K562 (cell line): Measurements from ENCODE around the gene FAM228A. TPM values are rescaled to one million over a fixed set of nuclear protein-coding genes. Genes with fewer than 3 reads are reported as not detected.

Experiments used
- ATF7 ChIP-seq: fragments of 450-650 bp; IDR thresholded peaks from 2 replicates; pipeline ENCODE4 v1.7.1; 2014; ENCODE audit warnings: mild to moderate bottlenecking, moderate library complexity
- CREB1 ChIP-seq, 2 experiments: sonication (generic) in 1 of 2; formaldehyde crosslinking in 1 of 2; IDR thresholded peaks; 2 replicates each; pipeline versions ENCODE4 v1.6.1 to v1.8.0; 2012 to 2022; ENCODE audit warnings: inconsistent platforms in 1 of 2, mild to moderate bottlenecking in 1 of 2, missing genetic modification reagents in 1 of 2, moderate library complexity in 1 of 2
- FOXJ2 ChIP-seq: fragments of 200-800 bp; sonication (Bioruptor generic); IDR thresholded peaks from 2 replicates; pipeline ENCODE4 v1.6.1; 2016; ENCODE audit warnings: missing genetic modification characterization, missing compliant biosample characterization
- ILK ChIP-seq: fragments of 450-650 bp; IDR thresholded peaks from 2 replicates; pipeline ENCODE4 v1.6.1; 2016; ENCODE audit warnings: missing genetic modification characterization, low read depth, mild to moderate bottlenecking, missing compliant biosample characterization, moderate library complexity, borderline replicate concordance
- MBD2 ChIP-seq: sonication (generic); IDR thresholded peaks from 2 replicates; pipeline ENCODE4 v1.6.1; 2016; ENCODE audit warnings: low read depth, borderline replicate concordance
- MECOM ChIP-seq: fragments of 250-450 bp; sonication (Bioruptor Pico); IDR thresholded peaks from 2 replicates; pipeline ENCODE4 v1.8.0; 2022; ENCODE audit warnings: inconsistent platforms
- NONO ChIP-seq, 2 experiments: fragments of 200-400 bp in 1 of 2; fragments of 450-650 bp in 1 of 2; formaldehyde crosslinking in 1 of 2; IDR thresholded peaks; 2 replicates each; pipeline ENCODE4 v1.6.1; 2017; ENCODE audit warnings: low read depth in 2 of 2, mild to moderate bottlenecking in 2 of 2, moderate library complexity in 2 of 2, low read length in 1 of 2
- ZNF444 ChIP-seq: fragments of 250-450 bp; sonication (Bioruptor Pico); IDR thresholded peaks from 2 replicates; pipeline ENCODE4 v1.4.0; 2020; ENCODE audit warnings: mild to moderate bottlenecking, moderate library complexity
- polyA plus RNA-seq, 8 experiments: library from polyadenylated mRNA; depleted of rRNA in 4 of 8; stranded (reverse) in 5 of 8; unstranded in 3 of 8; fragments of >200 nt; fragmentation: Nextera tagmentation in 2 of 8; fragmentation: Illumina TruSeq in 1 of 8; extraction: Ambion mirVana in 2 of 8; extraction: Trizol in 1 of 8; gene quantifications; 2 replicates each; pipeline versions ENCODE4 v1.2.1 to v1.2.3, GENCODE V29; 2011 to 2014; ENCODE audit warnings: inconsistent platforms in 1 of 8, missing spikeins in 1 of 8
- total RNA-seq, 7 experiments: library from RNA; depleted of rRNA in 6 of 7; stranded (reverse); fragments of >200 nt in 6 of 7; fragmentation: Illumina TruSeq in 2 of 7; extraction: Trizol in 2 of 7; gene quantifications; 2 replicates each; pipeline versions ENCODE4 v1.2.1 to v1.2.3, GENCODE V29; 2011 to 2021; ENCODE audit warnings: low replicate concordance in 1 of 7
- TF ChIP-seq, protein P1 (sequence below): fragments of 450-650 bp; IDR thresholded peaks from 2 replicates; pipeline ENCODE4 v1.6.1; 2016; ENCODE audit warnings: mild to moderate bottlenecking, moderate library complexity
- TF ChIP-seq, protein P2 (sequence below): fragments of 250-450 bp; sonication (Bioruptor Pico); IDR thresholded peaks from 2 replicates; pipeline ENCODE4 v1.4.0; 2020; ENCODE audit warnings: mild to moderate bottlenecking, moderate library complexity, borderline replicate concordance

FAM228A gene
- total and polyA plus RNA-seq, 9 of the 15 experiments (the other 6 are each of a cell fraction or from before 2014, with no cell fraction given), result not detected

GRCh38 chr2:24210723-24211122, 35.9 kb downstream of the FAM228A start (continued):
- TF ChIP-seq, protein P1, sequence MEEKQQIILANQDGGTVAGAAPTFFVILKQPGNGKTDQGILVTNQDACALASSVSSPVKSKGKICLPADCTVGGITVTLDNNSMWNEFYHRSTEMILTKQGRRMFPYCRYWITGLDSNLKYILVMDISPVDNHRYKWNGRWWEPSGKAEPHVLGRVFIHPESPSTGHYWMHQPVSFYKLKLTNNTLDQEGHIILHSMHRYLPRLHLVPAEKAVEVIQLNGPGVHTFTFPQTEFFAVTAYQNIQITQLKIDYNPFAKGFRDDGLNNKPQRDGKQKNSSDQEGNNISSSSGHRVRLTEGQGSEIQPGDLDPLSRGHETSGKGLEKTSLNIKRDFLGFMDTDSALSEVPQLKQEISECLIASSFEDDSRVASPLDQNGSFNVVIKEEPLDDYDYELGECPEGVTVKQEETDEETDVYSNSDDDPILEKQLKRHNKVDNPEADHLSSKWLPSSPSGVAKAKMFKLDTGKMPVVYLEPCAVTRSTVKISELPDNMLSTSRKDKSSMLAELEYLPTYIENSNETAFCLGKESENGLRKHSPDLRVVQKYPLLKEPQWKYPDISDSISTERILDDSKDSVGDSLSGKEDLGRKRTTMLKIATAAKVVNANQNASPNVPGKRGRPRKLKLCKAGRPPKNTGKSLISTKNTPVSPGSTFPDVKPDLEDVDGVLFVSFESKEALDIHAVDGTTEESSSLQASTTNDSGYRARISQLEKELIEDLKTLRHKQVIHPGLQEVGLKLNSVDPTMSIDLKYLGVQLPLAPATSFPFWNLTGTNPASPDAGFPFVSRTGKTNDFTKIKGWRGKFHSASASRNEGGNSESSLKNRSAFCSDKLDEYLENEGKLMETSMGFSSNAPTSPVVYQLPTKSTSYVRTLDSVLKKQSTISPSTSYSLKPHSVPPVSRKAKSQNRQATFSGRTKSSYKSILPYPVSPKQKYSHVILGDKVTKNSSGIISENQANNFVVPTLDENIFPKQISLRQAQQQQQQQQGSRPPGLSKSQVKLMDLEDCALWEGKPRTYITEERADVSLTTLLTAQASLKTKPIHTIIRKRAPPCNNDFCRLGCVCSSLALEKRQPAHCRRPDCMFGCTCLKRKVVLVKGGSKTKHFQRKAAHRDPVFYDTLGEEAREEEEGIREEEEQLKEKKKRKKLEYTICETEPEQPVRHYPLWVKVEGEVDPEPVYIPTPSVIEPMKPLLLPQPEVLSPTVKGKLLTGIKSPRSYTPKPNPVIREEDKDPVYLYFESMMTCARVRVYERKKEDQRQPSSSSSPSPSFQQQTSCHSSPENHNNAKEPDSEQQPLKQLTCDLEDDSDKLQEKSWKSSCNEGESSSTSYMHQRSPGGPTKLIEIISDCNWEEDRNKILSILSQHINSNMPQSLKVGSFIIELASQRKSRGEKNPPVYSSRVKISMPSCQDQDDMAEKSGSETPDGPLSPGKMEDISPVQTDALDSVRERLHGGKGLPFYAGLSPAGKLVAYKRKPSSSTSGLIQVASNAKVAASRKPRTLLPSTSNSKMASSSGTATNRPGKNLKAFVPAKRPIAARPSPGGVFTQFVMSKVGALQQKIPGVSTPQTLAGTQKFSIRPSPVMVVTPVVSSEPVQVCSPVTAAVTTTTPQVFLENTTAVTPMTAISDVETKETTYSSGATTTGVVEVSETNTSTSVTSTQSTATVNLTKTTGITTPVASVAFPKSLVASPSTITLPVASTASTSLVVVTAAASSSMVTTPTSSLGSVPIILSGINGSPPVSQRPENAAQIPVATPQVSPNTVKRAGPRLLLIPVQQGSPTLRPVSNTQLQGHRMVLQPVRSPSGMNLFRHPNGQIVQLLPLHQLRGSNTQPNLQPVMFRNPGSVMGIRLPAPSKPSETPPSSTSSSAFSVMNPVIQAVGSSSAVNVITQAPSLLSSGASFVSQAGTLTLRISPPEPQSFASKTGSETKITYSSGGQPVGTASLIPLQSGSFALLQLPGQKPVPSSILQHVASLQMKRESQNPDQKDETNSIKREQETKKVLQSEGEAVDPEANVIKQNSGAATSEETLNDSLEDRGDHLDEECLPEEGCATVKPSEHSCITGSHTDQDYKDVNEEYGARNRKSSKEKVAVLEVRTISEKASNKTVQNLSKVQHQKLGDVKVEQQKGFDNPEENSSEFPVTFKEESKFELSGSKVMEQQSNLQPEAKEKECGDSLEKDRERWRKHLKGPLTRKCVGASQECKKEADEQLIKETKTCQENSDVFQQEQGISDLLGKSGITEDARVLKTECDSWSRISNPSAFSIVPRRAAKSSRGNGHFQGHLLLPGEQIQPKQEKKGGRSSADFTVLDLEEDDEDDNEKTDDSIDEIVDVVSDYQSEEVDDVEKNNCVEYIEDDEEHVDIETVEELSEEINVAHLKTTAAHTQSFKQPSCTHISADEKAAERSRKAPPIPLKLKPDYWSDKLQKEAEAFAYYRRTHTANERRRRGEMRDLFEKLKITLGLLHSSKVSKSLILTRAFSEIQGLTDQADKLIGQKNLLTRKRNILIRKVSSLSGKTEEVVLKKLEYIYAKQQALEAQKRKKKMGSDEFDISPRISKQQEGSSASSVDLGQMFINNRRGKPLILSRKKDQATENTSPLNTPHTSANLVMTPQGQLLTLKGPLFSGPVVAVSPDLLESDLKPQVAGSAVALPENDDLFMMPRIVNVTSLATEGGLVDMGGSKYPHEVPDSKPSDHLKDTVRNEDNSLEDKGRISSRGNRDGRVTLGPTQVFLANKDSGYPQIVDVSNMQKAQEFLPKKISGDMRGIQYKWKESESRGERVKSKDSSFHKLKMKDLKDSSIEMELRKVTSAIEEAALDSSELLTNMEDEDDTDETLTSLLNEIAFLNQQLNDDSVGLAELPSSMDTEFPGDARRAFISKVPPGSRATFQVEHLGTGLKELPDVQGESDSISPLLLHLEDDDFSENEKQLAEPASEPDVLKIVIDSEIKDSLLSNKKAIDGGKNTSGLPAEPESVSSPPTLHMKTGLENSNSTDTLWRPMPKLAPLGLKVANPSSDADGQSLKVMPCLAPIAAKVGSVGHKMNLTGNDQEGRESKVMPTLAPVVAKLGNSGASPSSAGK, result no peak
- no peak for TF ChIP-seq FOXJ2
- no peak for TF ChIP-seq MBD2
- TF ChIP-seq ZNF444, result no peak
- TF ChIP-seq ATF7, result no peak
- no peak for TF ChIP-seq NONO (IDR thresholded peaks at IDR 0.05; ENCODE audit: low read depth in 2 of 2, low read length in 1 of 2)
- TF ChIP-seq MECOM (CRISPR knock-in tag), result no peak
- TF ChIP-seq ILK, result no peak
- TF ChIP-seq CREB1 (IDR thresholded peaks at IDR 0.05), result no peak
- TF ChIP-seq CREB1 (CRISPR knock-in tag; IDR thresholded peaks at IDR 0.05), result no peak
- TF ChIP-seq, protein P2, sequence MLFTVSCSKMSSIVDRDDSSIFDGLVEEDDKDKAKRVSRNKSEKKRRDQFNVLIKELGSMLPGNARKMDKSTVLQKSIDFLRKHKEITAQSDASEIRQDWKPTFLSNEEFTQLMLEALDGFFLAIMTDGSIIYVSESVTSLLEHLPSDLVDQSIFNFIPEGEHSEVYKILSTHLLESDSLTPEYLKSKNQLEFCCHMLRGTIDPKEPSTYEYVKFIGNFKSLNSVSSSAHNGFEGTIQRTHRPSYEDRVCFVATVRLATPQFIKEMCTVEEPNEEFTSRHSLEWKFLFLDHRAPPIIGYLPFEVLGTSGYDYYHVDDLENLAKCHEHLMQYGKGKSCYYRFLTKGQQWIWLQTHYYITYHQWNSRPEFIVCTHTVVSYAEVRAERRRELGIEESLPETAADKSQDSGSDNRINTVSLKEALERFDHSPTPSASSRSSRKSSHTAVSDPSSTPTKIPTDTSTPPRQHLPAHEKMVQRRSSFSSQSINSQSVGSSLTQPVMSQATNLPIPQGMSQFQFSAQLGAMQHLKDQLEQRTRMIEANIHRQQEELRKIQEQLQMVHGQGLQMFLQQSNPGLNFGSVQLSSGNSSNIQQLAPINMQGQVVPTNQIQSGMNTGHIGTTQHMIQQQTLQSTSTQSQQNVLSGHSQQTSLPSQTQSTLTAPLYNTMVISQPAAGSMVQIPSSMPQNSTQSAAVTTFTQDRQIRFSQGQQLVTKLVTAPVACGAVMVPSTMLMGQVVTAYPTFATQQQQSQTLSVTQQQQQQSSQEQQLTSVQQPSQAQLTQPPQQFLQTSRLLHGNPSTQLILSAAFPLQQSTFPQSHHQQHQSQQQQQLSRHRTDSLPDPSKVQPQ, result no peak
